ENCODE measurements around the gene PSEN1.

GRCh38 chr14:73258076-73258475 lies 121.8 kb downstream of the PSEN1 start:
- TF ChIP-seq CTCF (IDR thresholded peaks at IDR 0.05) (no peak), POLR2AphosphoS5 (IDR thresholded peaks at IDR 0.05) (no peak), POLR2A (IDR thresholded peaks at IDR 0.05) (no peak)

All from suprapubic skin (tissue), 4 donors.